GM10847 (cell line): ENCODE results near the gene SERTAD1.

Source experiments
- POLR2A ChIP-seq: IDR thresholded peaks from 2 replicates; pipeline ENCODE4 v1.6.1; 2011; ENCODE audit not compliant: insufficient read length; ENCODE audit errors: extremely low read depth

Gene SERTAD1

GRCh38 chr19:40425450-40426287 is at the start of gene SERTAD1:
SERTAD1 (minus strand) TSS chr19:40425992; CDS start chr19:40423546, 2,446 bp downstream.
- peak; percentile 99 for TF ChIP-seq POLR2A

GRCh38 chr19:40474737-40475136 is 48.9 kb upstream of the SERTAD1 start:
- TF ChIP-seq POLR2A, result no peak

- no peak for TF ChIP-seq POLR2A
Observed at GRCh38 chr19:40472516-40472915, 46.7 kb upstream of the SERTAD1 start.

GRCh38 chr19:40471111-40471510 is 45.3 kb upstream of the SERTAD1 start:
- no peak for TF ChIP-seq POLR2A

GRCh38 chr19:40469011-40469410 is 43.2 kb upstream of the SERTAD1 start:
- TF ChIP-seq POLR2A, result no peak

- no peak for TF ChIP-seq POLR2A
Observed at GRCh38 chr19:40466985-40467734, 41.4 kb upstream of the SERTAD1 start, which contains the start of gene SPTBN4. SPTBN4 (plus strand) TSS chr19:40467001; CDS start chr19:40472622, 5,621 bp downstream.

- TF ChIP-seq POLR2A, result no peak
Observed at GRCh38 chr19:40466219-40466984, 40.6 kb upstream of the SERTAD1 start.

GRCh38 chr19:40465557-40466218 is 39.9 kb upstream of the SERTAD1 start, which contains the start of gene BLVRB:
BLVRB (minus strand) TSS chr19:40465745; CDS start chr19:40465688, 57 bp downstream.
- TF ChIP-seq POLR2A, result peak; percentile 50

- no peak for TF ChIP-seq POLR2A
Observed at GRCh38 chr19:40465025-40465556, 39.3 kb upstream of the SERTAD1 start.

GRCh38 chr19:40464059-40465024 is 38.5 kb upstream of the SERTAD1 start:
- no peak for TF ChIP-seq POLR2A

GRCh38 chr19:40461669-40462221 is 36.0 kb upstream of the SERTAD1 start:
- no peak for TF ChIP-seq POLR2A

- no peak for TF ChIP-seq POLR2A
Observed at GRCh38 chr19:40460185-40460584, 34.4 kb upstream of the SERTAD1 start.

- TF ChIP-seq POLR2A, result no peak
Observed at GRCh38 chr19:40458597-40458974, 32.8 kb upstream of the SERTAD1 start.
